RWPE1 (cell line): ENCODE data around the gene CLEC14A.

Experiments
- CTCF ChIA-PET: fragments of 350-600 bp; sonication (Branson Sonifier 250); formaldehyde crosslinking; extraction: SDS; loops from one replicate; lab custom pipeline; 2021; lab: Yijun Ruan, JAX
- POLR2A ChIA-PET: fragments of 400-600 bp; formaldehyde crosslinking; extraction: SDS; loops from one replicate; lab custom pipeline; 2020; ENCODE audit warnings: antibody characterized with exemption; ENCODE audit not compliant: low non-redundant PET; lab: Yijun Ruan, JAX
- DNase-seq: peaks from one replicate; pipeline ENCODE4 v3.0.0; 2012; ENCODE audit warnings: low spot score
- H3K27ac ChIP-seq: fragments of 450-650 bp; 2 replicates; pipeline ENCODE4 v1.5.1; 2017
- CTCF ChIP-seq: fragments of 450-650 bp; conservative IDR thresholded peaks from 2 replicates; pipeline ENCODE4 v1.5.1; 2017; ENCODE audit warnings: low read depth, mild to moderate bottlenecking

The CLEC14A gene

GRCh38 chr14:38255673-38256532, at the start of gene CLEC14A:
CLEC14A (minus strand) TSS chr14:38256093; CDS start chr14:38256022, 71 bp downstream.
- no peak for DNase-seq
- TF ChIP-seq CTCF: no peak
- no peak within 1 kb of the TSS for H3K27ac ChIP-seq
- ChIA-PET POLR2A (no interaction called here), CTCF (no interaction called here)

GRCh38 chr14:38302966-38303365, 47.1 kb upstream of the CLEC14A start:
- POLR2A ChIA-PET: no interaction called here
- H3K27ac ChIP-seq: no peak overlapping the region
- no peak for TF ChIP-seq CTCF
- CTCF ChIA-PET: no interaction called here
- no peak for DNase-seq

GRCh38 chr14:38302034-38302433, 46.1 kb upstream of the CLEC14A start:
- POLR2A ChIA-PET: no interaction called here

GRCh38 chr14:38297681-38298080, 41.8 kb upstream of the CLEC14A start:
- ChIA-PET CTCF (no interaction called here), POLR2A (no interaction called here)
- DNase-seq: no peak
- no peak overlapping the region for H3K27ac ChIP-seq
- no peak for TF ChIP-seq CTCF

More at GRCh38 chr14:38302034-38302433, 46.1 kb upstream of the CLEC14A start:
- no peak for DNase-seq
- no peak for TF ChIP-seq CTCF
- no peak overlapping the region for H3K27ac ChIP-seq
- CTCF ChIA-PET: no interaction called here

- DNase-seq: no peak
- no peak for TF ChIP-seq CTCF
- no peak overlapping the region for H3K27ac ChIP-seq
- CTCF ChIA-PET: interaction anchor here (0.6 kb wide), 1 partner anchor 87 kb away, joined by 3 read pairs; no protein-coding TSS in a partner anchor
- POLR2A ChIA-PET: no interaction called here
Measured at GRCh38 chr14:38291681-38292467, 36.0 kb upstream of the CLEC14A start.

- CTCF ChIA-PET: interaction anchor here (0.7 kb wide), 1 partner anchor 124 kb away, joined by 4 read pairs; no protein-coding TSS in a partner anchor
- peak; percentile 18 for DNase-seq
- POLR2A ChIA-PET: no interaction called here
- H3K27ac ChIP-seq: no peak overlapping the region
- no peak for TF ChIP-seq CTCF
Measured at GRCh38 chr14:38290601-38291188, 34.8 kb upstream of the CLEC14A start.
